ENCODE results near the gene TCF7L1.

GRCh38 chr2:85170938-85171475, 37.8 kb downstream of the TCF7L1 start:
- TF ChIP-seq CTCF (IDR thresholded peaks at IDR 0.05; ENCODE audit: low read depth, low read length) (no peak), EZH2phosphoT487 (IDR thresholded peaks at IDR 0.05; ENCODE audit: low read depth) (no peak)
